ENCODE data around the gene RSPH1.
"Not testable (repeated sequence)": the region's sequence is repeated elsewhere in the genome, so short reads cannot be mapped to it uniquely, and the experiment has no call there.

RSPH1 gene

DNA sequence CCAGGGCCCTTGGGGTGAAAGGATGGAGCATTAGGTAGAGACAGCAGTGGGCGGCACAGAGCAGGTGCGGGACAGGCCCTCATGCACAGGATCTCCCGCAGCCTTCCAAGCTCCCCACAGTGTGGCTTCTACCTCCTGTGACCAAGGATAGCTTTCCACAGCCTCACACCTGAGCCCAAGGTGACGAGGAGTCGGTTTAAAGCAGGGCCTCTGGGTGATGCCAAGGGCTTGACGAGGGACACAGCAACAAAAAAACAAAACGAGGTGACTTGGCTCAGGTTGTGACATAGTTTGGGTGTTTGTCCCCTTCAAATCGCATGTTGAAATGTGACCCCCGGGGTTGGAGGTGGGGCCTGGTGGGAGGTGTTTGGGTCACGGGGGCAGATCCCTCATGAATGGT lies 15.3 kb downstream of the RSPH1 start:
- no peak for DNase-seq

DNA sequence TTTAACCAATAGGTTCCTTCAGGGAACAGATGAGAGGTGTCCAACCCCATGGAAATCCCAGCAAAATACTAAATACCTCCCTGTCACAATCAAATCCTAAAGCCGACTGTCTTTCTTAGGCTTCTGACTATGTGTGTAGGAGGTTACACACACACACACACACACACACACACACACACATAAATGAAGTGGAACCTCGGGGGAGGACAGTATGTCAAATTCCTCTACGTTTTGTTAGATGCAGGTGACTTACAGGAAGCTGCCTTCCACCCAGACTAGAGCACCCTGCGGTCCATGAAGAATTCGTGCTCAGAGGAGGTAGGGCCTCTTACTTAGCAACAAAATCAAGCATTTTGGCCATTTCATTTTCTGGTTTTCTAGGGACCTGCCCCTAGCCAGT lies 16.4 kb downstream of the RSPH1 start:
- no peak for DNase-seq

DNA sequence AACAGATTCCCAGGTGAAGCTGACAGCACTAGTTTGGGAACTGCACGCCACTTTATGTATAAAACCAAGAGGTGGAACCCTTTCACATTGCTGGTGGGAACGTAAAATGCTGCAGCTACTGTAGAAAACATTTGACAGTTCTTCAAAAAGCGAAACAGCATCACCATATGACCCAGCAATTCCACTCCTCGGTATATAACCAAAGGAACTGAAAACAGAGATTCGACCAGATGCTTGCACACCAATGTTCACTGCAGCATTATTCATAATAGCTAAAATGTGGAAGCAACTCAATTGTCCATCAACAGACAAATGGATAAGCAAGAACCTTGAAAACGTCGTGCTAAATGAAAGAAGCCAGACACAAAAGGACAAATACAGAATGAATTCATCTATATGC lies 17.5 kb downstream of the RSPH1 start:
- DNase-seq: no peak

DNA sequence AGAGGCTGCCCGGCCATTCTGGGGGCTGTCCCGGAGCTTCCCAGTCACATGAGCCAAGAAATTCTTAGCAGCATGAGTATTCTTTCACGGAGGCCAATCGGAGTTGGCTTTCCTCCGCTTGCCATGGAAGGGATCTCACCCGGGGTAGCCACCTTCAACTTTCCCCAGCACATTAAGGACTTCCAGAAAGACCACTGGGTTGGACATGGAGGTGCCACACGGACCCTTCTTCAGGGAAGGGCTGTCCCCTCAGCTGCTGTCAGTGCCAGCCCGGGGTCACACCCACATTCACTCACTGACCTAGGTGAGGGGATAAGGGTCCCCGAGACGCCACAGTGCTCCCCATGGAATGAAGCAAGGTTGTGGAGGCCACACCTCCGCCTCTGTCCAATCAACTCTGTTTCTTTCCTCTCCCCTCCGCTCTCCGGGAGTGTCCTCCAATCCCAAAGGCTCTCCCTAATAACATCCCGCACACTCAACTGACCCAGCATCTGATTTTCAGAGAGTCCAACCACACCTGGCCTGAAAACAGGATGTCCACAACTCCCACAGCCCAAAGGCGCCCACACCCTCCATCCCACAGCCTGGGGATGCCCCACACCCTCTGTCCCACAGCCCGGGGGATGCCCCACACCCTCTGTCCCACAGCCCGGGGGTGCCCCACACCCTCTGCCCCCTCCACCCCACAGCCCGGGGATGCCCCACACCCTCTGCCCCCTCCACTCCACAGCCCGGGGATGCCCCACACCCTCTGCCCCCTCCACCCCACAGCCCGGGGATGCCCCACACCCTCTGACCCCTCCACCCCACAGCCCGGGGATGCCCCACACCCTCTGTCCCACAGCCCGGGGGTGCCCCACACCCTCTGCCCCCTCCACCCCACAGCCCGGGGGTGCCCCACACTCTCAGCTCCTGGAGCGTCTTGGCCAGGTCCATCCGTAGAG lies 19.4 kb downstream of the RSPH1 start:
- DNase-seq: no peak

DNA sequence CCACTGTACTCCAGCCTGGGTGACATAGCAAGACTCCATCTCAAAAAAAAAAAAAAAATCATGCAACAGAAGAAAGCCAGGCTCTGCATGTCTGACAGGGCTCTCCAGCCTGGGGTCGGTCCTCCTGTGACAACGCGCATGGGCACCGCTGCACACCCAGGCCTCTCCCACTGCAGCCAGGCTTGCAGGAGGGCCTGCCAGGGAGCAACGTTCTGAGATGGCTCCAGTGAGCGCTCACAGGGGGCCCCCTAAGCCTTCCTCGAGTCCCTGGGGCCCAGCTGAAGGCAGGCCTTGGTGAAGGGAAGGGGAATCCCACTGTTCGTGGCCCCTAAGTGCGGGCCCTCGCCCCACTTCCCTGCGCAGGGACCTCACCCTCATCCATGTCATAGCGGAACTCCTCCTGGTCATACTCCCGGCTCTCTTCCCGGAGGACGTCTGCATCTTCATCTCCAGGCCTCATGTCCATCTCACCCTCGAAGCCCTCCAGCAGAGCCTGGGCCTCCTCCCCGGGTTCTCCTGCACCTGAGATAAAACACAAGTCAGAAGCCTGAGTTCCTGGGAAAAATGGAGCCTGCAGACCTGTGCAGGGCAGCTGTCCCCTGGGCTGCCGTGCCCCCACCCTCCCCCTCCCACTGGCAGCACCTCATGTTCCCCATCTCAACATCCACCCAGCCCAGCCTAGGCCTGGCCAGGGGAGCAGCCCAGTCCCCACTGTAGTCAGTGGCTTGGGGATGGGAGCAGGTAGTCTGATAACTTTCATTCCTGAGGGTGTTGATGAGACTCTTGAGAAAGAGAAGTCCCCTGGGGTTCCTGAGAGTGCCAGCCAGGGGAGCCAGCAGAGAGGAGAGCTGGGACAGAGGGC lies 20.3 kb downstream of the RSPH1 start:
- no peak for DNase-seq

DNA sequence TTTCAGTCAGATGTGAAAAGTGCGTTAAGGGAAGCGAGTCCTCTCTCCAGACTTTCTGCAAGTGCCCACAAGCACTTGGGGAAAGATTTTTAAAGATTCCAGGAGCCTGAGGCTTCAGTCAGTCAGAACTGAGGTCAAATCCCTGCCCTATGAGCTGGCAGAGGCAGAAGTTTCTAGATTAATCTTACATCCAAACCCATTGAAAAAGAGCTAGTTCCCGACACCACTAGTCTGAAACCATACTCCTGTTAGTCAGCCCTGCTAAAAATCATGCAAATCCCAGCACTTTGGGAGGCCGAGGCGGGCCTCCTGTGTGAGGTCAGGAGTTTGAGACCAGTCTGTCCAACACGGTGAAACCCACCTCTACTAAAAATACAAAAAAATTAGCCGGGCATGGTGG lies 21.0 kb downstream of the RSPH1 start:
- DNase-seq: no peak

DNA sequence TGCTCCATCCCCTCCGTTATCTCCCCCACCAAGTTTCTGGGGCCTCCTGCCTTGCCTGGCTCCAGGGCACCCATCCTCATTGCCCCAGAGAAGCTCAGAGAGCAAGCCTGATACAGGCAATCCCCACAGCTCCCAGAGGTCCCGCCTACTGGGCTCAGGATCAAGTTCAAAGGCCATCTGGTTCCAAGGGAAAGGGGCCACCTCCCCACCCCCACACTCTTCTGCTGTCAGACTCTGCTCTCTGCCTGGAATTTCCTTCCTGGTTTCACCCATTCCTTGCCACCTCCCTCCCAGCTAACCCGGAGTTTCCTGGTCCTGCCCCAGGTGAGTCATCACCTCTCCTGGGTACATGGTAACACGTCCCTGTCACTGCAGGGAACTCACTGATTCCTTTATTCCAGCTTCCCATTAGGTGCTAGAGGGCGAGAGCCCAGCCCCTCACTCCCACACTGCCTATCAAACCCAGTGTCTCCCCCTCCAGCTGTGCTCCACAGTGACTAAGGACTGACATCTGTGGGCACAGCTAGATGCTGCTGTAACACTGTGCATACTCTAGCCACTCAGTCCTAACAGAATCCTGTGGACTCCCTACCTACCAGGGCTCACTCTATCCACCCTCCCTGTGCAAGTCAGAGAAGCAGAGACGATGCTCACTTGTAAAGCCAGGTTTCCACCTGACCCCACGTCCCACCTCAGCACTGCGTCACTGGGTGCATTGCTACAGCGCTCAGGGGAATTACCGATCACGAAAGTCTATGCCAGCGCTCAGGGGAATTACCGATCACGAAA lies 21.8 kb downstream of the RSPH1 start:
- DNase-seq: no peak

GRCh38 chr21:42473498-42474042 lies 22.5 kb downstream of the RSPH1 start:
- no peak for DNase-seq

GRCh38 chr21:42472521-42472920 lies 23.5 kb downstream of the RSPH1 start:
- DNase-seq: no peak

DNA sequence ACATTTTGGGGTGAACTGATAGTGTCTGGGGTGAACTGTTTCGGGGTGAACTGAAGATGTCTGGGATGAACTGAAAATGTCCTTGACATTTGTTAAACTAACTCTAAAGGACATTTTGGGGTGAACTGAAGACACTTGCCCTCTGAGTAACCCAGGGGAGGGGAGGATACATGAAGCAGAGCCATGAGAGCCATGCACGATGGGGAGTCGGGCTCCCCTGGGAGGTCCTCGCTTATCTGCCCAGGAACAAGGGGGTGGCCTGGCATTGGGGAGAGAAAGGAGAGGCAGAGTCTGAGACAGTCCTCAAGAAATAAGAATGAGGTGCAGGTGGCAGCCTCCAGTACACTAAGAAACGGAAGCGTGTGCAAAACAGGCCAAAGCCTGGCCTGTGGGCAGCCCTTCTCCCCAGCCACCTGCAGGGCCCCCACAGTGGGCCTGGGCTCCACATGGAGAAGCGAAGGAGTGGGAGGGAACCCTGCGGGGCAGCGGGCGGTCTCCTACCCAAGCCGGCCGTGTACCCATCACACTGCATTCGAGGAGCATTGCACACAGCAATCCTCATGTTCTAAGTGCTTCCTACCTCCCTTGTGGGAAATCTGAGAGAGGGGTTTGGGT lies 24.2 kb downstream of the RSPH1 start:
- DNase-seq: no peak

DNA sequence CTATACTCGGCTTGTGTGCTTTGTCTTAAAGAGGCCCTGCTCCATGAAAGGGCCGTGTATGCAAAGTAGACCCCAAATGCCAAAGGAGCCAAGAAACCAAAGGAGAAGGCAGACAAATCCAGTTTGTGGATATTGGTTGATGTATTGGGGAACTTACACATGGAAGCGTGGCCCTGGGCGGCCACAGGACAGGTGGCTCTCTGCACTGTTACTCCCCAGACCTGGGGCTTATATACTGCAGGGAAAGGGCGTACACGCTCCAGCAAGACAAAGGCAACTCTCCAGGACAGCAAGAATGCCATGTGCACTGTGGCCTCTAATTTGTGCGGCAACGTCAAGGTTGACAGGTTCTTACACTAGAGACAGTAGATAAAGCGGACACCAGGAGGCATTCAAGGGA lies 24.8 kb downstream of the RSPH1 start:
- no peak for DNase-seq

DNA sequence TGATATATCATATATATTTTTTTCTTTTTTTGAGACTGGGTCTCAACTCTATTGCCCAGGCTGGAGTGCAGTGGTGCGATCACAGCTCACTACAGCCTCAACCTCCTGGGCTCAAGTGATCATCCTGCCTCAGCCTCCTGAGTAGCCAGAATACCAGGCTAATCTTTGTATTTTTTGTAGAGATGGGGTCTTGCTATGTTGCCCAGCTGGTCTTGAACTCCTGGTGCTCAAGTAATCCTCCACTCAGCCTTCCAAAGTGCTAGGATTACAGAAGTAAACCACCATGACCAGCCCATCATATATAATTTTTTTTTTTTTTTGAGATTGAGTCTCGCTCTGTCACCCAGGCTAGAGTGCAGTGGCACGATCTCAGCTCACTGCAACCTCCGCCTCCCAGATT lies 26.3 kb downstream of the RSPH1 start:
- not testable (repeated sequence) for DNase-seq

DNA sequence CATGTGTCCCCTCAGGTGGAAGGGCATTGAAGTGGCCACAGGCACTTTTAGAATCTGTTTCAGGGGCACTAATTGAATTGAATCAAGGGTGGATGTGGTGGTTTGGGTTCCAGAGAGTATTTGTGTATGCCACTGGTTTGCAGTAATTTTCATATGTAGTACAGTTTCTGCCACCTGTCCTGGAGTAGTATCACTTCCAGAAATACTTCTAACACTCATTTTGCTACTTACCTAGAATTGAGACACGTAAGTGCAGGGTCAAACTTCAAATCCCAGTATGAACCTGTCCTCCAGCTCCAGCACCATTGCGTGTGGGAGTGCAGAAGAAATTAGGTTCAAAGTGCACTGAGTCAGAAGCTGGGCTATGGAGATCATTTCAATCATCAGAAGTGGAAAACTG lies 26.8 kb downstream of the RSPH1 start:
- no peak for DNase-seq

DNA sequence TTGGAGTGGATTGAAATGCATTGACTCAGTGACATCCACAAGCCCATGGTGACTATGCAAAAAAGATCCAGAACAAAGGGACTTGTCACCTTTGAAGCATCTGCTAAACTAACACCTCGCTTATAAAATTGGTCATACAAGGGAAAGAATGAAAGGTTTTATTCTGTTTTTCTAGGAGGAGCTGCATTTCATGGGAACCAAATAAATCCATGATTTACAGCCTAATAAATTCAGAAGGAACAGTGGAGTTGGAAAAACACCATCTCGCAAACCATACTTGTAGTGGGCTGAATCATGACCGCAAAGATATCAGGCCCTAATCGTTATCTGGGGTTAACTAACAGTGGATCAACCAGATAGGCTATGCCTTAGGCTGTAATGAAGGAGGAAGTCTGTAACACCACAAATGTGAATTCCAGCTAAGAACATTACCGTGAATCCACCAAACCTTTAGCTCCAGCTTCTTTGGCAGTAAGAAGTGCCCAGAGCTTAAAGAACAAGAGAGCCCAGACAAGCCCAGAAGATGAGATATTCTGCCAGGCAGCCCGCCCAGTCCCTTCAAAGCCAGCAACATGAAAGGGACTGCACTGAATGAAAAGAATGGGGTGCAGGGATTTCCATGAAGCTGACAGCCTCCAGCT lies 27.4 kb downstream of the RSPH1 start:
- DNase-seq: no peak

- DNase-seq: peak; percentile 50
These were observed 28.7 kb downstream of the RSPH1 start for GRCh38 chr21:42467140-42467983.

- DNase-seq: no peak
These were observed 29.3 kb downstream of the RSPH1 start for GRCh38 chr21:42466700-42467099.

DNA sequence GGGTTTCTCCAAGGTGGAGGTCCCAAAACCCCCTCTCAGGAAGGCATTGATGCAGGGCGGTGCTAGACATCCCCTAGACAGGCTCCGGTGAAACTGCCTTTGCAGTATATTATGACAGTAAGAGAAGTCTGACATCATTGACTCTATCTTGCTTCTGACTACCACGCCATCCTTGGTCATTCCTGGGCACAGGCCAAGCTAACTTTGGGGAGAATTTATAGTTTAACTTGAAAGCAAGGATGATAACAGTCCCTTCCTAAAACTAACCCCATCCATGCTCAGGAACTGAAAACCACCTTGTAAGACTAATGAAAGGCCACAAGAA lies 30.3 kb downstream of the RSPH1 start:
- no peak for DNase-seq

DNA sequence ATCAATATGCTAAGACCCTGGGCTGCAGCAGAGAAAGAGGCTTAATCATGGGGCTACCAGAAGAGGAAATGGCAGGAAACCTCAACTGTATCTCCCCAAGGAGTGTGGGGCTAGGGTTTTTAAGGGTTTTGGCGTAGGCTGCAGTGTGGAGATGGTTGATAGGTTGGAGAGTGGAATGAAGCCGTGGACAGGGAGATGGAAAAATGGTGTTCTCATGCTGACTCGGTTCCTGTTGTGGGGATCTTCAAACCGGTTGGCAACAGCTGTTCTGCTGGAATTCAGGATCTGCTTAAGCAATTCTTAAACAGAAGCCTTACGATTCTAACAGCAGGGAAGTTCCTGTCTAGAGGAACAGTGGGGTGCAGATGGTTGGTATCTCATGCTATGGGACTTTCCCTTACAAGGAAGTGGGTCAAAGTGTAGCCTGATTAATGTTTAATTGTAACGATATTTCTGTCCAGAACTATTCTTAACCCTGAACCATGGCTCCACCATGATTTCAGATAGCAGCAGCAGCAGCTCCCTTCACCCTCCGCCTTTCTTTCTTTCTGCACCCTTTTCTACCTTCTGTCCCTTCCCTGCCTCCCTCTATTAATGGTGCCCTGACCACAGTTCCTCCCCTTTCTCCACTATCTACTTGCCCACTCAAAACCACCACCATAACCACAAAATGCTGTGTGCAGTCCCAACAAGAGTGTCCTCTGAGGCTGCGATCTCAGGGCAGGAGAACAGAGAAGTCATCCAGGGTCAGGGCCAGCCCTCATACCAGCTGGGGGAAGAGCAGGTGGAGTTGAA lies 30.8 kb downstream of the RSPH1 start:
- peak; percentile 44 for DNase-seq

DNA sequence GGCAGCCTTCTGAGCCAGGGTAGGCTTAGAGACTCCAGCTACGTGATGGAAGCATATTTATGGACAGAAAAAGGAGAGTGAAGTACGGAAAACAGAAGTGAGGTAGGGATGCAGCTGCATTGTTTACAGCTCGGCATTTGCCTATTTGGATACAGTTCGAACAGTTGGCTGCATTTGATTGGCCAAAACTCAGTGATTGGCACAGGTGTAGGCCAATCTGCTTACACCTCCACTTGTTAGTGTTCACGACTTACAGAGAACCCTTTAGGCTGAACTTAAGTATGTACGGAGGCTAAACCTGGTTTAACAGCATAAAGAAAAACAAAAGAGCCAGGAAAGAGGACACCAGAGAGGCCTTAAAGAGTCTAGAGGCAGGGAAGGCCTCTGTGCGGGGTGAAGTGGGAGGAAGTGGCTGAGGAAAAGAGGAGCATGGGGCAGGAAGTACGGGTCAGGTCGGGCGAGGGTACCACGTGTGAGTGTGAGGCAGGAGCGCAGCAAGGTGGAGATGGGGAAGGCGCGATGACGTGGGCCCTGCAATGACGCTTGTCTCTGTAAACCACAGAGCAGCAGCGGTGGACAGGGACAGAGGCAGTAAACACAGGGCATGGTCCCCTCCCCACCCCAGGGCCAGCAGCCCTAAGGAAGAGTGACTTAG lies 32.0 kb downstream of the RSPH1 start:
- DNase-seq: peak; percentile 37
